ENCODE results near the gene LAMC3.

LAMC3 gene

DNA sequence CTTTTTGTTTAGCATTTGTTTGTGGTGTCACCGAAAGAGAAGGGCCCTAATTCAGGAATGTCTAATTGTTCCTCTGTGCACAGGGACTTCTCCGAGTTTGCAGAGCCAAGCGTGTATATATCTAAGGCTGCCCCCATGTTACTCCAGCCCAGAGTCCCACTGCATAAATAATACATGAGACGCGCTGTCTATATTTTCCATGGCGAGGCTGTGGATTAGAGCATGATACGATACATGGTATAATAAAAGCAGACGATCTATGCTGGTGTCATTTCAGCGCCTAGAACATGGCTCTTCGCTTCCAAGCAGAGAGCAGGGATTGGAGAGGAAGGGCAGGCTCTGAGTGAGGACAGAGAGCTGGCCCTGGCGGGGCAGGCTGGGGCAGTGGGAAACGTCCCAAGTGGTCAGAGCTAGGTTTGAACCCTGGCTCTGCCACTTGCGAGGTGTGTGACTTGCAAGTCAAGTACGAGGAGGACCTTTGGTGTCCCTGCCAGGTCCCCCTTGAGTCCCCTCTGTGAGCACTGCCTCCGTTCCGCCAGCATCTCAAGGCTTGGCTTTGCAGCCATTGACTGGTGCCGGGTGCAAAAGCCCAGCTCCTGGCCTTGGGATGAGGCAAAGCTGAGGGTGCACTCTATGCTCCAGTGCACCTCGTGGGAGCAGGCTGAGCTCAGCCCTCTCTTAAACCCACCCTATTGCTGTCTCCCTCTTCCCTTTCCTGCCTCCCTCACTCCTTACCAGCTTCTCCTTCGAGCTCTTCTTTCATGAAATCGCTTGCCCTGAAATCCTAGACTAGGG, 29.2 kb upstream of the LAMC3 start:
- DNase-seq (ENCODE audit: low read depth): no peak

DNA sequence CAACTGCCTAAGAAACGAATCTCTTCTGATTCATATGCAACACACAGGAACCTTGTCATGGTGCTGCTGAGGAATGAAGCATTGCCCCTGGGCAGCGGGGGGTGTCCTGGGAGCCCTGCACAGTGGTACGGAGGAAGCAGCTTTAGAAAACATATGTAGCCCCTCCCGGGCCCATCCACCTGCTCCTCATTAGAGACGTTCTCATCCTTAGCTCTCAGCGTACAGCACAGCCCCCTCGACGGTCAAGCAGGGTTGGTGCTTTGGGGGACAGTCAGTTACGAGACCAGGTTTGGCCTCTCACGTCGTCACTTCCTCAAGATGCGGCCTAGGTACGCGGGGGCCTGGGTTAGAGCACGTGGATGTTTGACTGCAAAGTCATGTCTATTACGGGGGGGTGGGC, 28.4 kb upstream of the LAMC3 start:
- no peak for DNase-seq (ENCODE audit: low read depth)

- no peak for DNase-seq (ENCODE audit: low read depth)
Measured at GRCh38 chr9:130981002-130981755, 27.8 kb upstream of the LAMC3 start.

- DNase-seq (ENCODE audit: low read depth): no peak
Measured at GRCh38 chr9:130981756-130982137, 27.2 kb upstream of the LAMC3 start.

DNA sequence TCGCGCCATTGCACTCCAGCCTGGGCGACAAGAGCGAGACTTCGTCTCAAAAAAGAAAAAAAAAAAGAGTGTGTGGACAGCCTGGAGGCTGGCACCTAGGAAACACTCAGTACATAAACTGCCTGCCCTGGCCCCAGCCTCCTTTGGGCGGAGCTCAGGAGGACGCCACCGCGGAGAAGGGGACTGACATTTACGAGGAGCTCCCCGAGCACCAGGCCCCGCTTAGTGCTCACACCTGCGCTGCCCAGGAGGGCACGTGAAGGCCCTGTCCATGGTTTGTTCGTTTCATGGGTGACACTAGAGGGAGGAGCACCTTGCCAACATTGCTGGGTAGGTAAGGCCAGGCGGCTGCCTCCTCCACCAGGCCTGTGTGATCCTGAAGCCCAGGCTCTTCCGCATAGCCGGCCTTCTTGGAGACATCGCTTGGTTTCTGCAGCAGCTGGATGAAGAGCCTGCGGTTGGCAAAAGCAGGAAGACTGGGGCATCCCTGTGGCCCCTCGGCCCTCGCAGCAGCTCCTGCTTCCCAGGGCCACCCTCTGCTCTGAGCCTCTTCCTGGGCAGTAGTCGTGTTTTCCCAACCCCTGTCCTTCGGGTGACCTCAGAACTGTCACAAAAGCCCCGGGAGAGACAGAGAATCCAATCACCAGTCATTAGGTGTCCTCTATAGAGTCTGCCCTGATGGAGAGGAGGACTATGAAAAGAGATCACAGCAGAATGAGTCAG, 26.2 kb upstream of the LAMC3 start:
- no peak for DNase-seq (ENCODE audit: low read depth)

DNA sequence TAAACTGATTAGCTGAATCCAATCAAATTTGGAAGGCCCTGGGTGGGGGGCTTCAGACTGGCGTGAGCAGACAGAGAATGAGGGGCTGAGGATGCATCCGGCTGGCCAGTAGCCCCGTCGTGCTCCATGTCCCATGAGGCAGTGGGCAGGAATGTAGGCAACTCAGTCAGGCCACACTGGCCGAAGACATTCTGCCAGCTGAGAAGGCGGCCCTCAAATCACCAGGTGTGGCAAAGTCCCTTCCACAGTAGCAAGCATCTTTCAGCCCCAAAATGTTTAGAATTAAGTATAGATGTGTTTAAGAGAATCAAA, 25.7 kb upstream of the LAMC3 start:
- DNase-seq (ENCODE audit: low read depth): no peak

- DNase-seq (ENCODE audit: low read depth): no peak
Measured at GRCh38 chr9:130983970-130984369, 25.0 kb upstream of the LAMC3 start.

DNA sequence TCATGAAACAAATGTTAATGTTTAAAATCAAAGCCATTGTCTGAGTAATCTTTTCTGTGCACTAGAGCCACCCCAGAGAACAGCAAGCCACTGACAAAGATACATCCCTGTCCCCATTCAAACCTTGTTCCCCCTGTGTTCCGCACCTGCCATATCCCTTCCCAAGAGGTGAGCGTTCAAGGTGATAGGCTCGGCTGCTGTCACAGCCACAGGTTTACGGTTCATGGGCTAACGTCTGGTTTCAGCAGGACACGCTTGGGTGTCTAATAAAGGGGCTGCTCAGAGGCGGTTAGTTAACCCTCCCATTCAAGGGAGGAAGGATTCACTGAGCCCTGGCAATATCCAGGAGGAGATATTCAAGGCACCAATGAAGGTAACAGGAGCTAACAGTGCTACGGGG, 24.5 kb upstream of the LAMC3 start:
- no peak for DNase-seq (ENCODE audit: low read depth)

- DNase-seq (ENCODE audit: low read depth): no peak
Measured at GRCh38 chr9:130985029-130985428, 23.9 kb upstream of the LAMC3 start.

GRCh38 chr9:130985606-130986162, 23.3 kb upstream of the LAMC3 start:
- DNase-seq (ENCODE audit: low read depth): no peak

DNA sequence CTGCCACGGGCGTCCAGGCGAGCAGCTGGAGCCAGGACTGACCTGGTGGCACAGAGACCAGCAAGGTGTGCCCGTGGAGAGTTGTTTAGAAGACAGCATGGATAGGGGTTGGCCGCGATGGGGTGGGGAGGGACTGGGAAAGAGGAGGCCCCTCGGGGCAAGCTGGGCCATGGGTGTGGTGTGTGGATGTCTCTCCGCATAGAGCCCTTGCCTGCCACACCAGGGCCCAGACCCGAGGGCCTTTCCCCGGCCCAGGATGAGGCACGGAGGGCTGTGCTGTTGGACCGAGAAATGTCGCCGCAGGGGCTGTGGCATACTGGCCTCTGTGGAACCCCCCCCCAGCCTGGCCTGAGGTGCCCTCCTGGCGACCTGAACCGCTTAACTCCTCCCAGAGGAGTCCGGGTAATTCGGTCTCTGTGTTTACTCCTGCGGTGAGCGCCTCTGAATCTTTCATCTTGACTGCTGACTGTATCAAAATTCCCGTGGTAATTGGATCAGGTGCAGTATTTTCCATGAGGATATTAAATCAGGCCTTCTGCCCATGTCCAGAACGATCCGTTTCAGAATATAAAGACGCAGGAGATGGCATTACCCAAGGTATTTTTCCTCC, 22.5 kb upstream of the LAMC3 start:
- DNase-seq (ENCODE audit: low read depth): no peak

DNA sequence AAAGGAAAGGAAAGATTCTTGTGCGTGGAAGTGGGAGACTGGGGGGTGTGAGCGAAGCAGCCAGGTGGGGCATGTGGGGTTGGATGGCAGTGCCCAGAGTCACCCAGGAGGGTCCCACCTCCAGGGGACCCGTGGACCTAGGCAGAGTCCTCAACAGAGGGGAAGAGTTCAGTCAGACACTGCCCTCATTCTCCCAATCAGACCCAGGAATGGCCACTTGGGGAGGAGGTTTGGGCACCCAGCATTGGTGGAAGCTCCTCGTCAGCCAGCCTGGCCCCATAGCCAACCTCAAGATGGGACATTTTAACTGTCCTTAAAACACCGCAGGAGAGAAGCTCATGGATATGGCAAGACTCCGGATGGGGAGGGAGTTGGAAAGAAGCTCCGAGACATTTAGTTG, 21.9 kb upstream of the LAMC3 start:
- DNase-seq (ENCODE audit: low read depth): no peak

DNA sequence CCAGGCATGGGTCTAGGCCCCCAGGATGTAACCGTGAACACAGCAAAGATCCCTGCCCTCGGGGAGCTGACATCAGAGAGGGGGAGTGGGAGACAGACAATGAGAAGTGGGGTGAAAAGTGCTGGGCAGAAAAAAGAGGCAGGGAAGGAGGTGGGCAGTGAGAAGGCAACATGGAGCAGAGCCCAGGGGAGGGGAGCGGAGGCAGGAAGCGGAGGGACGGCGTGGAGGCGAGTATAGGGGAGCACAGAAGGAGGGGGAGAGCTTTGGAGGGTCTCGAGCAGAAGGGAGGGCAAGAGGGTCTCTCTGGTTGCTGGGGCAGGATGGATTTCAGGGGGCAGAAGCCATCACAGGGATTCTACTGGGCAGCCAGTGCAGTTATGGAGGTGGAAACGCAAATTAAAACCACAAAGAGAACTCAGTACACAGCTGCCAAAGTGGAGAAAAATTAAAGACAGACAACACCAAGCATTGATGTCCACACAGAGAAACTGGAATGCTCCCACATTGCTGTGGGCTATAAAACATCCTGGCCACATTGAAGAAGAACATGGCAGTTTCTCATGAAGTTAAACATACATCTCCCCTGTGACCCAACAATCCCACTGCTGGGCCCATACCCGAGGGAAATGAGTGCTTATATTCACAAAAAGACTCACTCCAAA, 21.1 kb upstream of the LAMC3 start:
- no peak for DNase-seq (ENCODE audit: low read depth)

DNA sequence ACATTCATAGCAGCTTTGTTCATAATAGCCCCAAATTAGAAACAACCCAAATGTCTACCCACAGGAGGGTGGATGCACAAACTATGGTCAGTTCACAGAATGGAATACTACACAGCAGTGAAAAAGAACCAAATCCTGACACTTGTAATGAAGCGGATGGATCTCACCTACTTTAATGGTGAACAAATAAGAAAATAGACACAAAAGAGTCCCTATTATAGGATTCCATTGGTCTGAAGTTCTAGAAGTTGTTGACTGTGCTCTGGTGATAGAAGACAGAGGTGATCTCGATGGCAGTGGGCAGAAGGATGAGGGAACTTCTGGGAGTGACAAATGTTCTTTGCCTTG, 20.6 kb upstream of the LAMC3 start:
- DNase-seq (ENCODE audit: low read depth): no peak

- no peak for DNase-seq (ENCODE audit: low read depth)
Measured at GRCh38 chr9:130988905-130989304, 20.1 kb upstream of the LAMC3 start.

GRCh38 chr9:130989391-130989790, 19.6 kb upstream of the LAMC3 start:
- no peak for DNase-seq (ENCODE audit: low read depth)

DNA sequence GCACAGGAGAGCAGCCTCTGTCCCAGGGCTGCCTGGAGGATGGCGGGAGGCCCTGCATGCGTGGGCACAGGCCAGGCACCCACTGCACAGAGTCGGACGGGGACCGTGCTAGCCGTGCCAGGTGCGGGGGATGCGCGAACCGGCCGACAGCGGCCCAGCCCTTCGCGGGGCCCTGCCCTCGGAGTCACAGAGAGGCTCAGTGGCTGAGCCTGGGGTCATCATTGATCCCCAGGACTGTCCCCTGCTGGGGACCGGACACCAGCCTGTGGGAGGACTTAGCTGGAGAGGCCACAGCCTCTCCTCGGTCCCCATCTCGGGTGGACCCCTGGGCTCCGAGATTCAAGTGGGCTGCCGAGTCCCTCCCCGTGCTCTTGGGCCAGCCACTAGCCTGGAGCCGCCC, 19.1 kb upstream of the LAMC3 start:
- DNase-seq (ENCODE audit: low read depth): no peak

- no peak for DNase-seq (ENCODE audit: low read depth)
Measured at GRCh38 chr9:130990306-130990977, 18.5 kb upstream of the LAMC3 start.

DNA sequence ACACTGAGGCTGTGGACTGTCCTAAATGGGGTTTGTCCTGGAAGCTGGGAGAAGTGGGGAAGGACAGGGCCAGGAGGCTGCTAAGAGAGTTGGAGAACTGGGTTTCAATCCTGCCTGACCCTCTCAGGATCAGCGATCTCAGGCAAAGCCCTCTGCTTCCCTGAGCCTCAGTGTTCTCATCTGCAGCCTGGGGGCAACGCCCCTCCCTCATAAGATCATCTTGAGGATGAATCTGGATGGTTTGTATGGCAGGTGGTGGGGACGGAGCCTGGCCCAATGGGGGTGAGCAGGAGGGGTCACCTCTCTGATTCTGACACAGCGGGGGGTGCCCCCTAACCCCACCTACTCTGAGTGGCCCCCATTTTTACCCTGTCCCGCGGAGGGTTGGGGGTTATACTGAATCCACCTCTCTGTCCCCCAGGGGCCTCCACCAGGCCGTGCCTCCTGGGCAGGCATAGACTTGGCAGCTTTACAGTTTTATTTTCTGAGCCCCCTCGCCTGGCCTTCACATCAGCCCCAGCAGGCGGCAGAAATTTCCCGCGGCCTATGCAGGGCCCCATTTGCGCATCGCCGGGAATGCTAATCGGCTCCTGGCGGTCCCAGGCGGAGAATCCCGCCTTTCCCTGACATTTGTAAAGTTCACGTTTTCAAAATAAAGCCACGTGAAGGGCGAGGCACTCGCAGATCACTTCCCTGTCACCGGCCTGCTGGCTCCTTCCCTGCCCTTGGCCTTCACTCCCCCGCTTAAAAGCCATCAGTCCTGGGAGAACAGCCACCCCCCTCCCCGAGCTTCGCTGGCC, 17.8 kb upstream of the LAMC3 start:
- no peak for DNase-seq (ENCODE audit: low read depth)

All from iris pigment epithelial cell (primary cell).